Hematopoietic multipotent progenitor cell (in vitro differentiated cells): ENCODE data around the gene ATP8A2. TPM values are rescaled to one million over a fixed set of nuclear protein-coding genes. Genes with fewer than 3 reads are reported as not detected.

Experiments
- DNase-seq, 3 donors: peaks; one replicate each; pipeline ENCODE4 v3.0.0-alpha.2; 2011 to 2015; ENCODE audit warnings: low read depth in 2 of 3, low spot score in 2 of 3
- total RNA-seq: library from RNA; depleted of rRNA; stranded (reverse); fragments of >200 nt; gene quantifications from one replicate; pipeline ENCODE4 v1.2.3, GENCODE V29; 2012

Gene ATP8A2
- total RNA-seq, 1 donor: under 0.01 TPM

DNA sequence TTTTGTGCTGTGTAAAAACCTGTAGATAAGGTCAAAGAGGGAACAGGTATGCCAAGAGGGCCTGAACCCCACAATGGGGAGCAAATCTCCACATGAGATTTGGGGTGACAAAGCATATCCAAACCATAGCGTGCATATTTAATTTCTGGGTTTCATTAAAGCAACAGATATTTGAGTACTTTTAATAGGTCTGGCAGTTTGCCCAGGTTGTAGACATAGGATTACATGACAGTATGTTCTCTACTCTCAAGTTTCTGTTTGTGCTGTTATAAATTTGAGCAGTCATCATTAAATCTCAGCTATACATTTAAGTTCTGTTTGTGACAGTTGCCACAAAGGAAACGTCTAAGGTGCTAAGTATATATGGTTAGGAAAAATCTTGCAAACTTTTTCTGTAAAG is 236.4 kb downstream of the ATP8A2 start:
- no peak for DNase-seq

GRCh38 chr13:25616674-25617073 is 244.9 kb downstream of the ATP8A2 start:
- DNase-seq: no peak

DNA sequence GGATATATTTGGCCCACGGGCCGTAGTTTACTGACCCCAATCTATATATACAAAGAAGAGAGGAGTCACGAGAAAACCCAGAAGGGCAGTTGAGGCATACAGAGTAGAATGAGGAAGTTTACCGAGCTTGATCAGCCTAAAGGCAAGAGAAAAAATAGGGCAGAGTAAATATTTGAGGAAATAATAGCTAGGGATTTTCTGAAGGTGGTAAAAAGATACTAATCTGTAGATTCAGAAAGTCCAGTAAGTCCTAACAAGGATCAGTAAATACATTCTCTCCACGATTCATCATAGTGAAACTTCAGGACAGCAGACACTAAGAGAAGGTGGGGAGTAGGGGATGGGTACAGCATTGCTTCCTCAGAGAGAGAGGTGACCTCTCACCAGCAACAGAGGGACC is 248.1 kb downstream of the ATP8A2 start:
- DNase-seq: no peak

DNA sequence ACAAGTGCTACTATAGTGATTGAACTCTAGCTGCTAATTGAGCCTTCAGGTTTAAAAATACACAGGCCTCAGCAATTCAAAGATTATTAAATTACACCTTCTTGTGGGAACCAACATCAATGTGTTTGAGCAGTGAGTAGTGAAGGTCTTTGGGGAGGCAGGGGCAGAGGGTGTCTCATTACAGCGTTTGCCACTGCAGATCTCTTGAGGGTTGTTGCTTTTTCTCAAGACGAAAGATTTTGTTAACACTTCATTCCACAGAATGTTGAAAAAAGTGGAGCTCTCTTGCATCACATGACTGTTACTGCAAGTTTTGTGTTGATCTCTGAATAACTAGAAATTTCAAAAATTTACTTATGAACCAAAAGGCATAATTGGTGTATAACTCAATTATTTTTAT is 253.6 kb downstream of the ATP8A2 start:
- no peak for DNase-seq

DNA sequence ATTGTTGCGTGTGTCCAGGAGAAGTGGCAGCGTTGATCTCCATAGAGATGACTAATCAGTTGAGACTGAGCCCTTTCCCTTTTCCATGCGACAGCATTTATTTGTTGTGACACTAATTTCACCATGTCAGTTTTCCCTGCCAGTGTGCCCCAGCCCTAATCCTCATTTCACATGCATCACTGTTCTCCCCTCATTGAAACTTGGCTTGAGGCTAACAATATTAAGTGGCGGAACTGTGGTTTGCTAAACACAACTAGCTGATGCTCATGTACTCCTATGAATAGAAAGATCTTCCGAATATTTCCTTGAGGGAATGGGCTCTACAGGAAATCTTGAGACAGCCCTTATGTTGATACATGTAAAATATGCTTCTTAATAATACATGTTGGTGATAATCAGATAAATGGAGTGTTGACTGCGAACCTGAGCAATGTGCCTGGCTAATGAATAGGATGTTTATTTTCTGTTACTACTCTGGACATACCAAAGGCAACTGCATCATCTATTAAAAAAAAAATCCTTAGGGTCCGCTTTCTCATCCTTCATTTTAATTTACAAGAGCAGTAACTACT is 258.6 kb downstream of the ATP8A2 start:
- DNase-seq: no peak

DNA sequence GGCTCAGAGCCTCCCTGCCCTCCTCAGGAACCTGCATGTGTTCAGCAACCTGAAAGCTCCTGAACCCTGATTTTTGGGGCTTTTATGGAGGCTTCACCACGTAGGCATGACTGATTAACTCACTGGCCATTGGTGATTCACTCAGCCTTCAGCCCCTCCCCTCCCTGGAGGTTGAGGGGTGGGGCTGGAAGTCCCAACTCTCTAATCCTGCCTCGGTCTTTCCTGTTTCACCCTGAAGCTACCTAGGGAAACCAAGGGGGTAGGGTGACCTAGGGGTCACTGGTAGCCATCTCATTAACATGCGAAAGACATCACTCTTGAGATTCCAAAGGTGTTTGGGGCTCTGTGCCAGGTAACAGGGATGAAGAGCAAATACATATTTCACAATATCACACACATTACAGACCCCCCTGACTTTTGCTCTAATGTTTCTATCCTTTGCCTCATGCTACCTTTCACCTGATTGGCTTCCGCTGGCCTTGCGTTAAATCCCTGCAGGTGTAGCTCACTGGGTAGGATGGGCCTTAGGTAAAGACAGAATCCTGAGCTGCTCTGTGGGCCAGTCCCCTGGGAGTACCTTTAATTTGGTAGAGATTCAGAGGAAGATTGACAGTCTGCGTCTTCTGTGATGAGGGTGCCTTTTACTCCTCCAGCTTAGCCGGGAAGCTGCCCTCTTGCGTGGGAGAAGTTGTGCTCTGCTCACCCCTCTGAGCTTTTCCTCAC is 260.6 kb downstream of the ATP8A2 start:
- DNase-seq: no peak

DNA sequence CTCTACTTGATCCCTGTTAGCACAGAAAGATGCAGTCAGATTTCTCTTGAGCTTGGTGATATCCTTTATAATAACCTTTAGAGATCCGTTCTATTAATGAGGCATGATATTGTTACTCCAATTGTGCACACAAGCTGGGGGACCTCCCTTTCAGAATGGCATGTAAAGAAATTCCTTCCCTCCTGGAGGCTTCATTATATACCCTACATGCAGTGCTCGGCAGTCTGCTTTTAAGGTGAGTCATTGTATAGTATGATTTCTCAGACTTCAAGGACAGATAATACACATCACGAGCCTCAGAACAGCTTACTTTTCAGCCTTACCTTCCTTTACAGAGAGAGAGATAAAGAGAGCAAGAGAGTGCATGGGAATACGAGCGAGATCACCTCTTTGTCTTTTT is 261.3 kb downstream of the ATP8A2 start:
- DNase-seq: no peak

- DNase-seq: no peak
Measured at GRCh38 chr13:25645681-25646080, 273.9 kb downstream of the ATP8A2 start.

GRCh38 chr13:25649001-25649633 is 277.3 kb downstream of the ATP8A2 start:
- DNase-seq: no peak

DNA sequence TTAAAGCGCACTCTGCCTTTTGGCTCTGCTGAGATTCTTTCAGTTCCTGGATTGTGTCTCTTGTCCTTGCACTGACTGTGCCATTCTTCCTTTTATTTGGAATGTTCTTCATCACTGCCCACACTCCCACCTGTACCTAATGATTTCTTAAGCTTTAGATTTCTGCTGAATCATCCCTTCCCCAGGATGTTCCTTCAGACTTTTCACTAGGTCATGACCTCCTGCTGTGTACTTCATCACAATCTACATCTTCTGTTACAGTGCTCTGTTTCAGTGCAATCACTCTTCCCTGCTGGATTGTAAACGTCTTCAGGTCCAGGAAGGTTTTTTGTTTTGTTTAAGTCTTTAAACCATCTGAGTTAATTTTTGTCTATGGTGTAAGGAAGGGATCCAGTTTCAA is 281.0 kb downstream of the ATP8A2 start:
- no peak for DNase-seq

DNA sequence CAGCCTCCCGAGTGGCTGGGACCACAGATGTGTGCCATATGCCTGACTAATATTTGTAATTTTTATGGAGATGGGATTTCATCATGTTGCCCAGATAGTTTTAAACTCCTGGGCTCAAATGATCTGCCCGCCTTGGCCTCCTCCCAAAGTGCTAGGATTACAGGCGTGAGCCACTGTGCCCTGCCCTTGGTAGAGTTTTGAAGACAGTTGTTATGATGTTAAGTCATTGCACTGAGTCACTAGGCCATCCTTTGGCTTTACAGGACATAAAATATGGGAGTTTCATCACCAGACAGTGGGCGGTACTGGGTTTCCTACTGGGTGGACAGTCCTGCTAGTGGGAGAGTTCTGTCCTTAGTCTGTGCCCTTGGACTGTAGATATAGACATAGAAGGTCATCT is 282.5 kb downstream of the ATP8A2 start:
- no peak for DNase-seq

GRCh38 chr13:25657157-25657556 is 285.4 kb downstream of the ATP8A2 start:
- DNase-seq: no peak

- DNase-seq: no peak
Measured at GRCh38 chr13:25659091-25659795, 287.5 kb downstream of the ATP8A2 start.

DNA sequence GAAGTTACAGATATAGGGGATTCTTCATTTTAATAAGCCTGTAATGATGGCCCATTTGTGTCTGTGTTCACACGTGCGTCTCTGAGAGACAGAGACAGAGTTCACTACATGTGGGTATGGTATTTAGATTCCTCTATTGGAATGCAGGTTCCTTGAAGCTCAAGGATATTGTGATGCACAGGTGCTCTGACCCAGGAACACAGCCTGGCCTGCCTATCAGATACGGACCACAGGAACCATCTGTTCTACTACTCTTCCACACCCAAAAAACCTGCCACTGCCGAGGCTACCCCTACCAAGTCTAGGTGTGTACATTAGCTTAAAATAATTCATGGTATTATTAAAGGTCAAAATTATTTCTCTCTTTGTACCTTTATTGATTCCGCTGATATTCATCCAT is 289.2 kb downstream of the ATP8A2 start:
- DNase-seq: no peak

DNA sequence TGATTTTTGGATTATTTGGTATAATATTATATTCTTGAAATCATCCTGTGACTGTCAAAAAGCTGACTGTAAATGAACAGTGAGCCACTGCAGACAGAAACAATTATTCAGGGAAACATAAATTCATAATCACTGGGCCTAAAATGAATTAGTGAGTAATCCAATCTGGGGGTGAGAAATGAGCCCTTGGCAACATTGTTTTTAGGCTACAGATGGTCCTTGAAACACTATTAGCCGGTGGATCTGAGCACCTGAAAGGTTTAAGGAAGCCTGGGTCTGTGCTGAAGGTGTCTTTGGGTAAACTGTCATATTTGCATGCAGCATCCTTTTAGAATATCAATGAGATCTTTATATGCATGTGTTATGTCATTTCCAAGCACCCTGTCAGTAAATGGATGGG is 290.7 kb downstream of the ATP8A2 start:
- no peak for DNase-seq

GRCh38 chr13:25668345-25668744 is 296.6 kb downstream of the ATP8A2 start:
- no peak for DNase-seq

GRCh38 chr13:25673711-25674110 is 301.9 kb downstream of the ATP8A2 start:
- no peak for DNase-seq

DNA sequence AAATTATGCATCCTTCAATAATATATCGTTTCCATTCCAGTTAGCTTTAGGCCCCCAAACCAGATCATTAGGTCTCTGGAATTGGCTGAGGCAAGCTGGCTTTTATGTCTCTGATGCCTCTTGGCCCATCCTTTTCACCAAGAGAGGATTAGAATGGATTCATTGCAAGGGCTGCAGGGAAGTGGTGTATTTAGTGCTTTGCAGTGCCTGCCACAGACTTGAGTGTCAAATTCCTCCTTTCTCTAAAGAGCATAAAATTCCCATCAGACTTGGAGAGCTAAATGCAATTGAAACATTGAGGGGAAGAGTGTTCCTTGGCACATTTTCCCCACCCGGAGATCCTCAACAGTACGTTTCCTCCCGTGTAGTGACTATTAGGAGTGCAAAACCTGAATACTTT is 302.6 kb downstream of the ATP8A2 start:
- no peak for DNase-seq

GRCh38 chr13:25675060-25675459 is 303.3 kb downstream of the ATP8A2 start:
- DNase-seq: no peak

GRCh38 chr13:25677956-25678355 is 306.2 kb downstream of the ATP8A2 start:
- DNase-seq: no peak

DNA sequence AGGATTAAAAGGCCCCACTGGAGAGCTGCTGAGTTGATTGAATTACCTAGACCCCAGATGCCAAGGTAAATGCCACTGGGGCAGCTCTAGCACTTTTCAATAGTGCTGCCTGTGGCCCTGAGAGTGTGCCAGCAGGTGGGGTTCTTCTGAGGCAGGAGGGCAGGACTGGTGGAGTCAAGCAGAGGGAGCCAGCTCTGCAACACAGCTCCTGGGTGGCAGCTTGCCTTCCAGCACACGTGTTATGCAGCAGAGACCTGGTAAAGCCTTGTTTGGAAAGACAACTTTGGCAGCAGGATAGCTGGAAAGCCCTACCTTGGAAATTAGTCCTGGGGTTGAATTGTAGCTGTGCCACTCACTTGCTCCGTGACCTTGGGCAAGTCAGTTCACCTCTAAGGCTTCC is 306.6 kb downstream of the ATP8A2 start:
- DNase-seq: no peak

GRCh38 chr13:25679159-25679558 is 307.4 kb downstream of the ATP8A2 start:
- DNase-seq: no peak
